Measurements from ENCODE around the gene FGB.

Gene FGB

DNA sequence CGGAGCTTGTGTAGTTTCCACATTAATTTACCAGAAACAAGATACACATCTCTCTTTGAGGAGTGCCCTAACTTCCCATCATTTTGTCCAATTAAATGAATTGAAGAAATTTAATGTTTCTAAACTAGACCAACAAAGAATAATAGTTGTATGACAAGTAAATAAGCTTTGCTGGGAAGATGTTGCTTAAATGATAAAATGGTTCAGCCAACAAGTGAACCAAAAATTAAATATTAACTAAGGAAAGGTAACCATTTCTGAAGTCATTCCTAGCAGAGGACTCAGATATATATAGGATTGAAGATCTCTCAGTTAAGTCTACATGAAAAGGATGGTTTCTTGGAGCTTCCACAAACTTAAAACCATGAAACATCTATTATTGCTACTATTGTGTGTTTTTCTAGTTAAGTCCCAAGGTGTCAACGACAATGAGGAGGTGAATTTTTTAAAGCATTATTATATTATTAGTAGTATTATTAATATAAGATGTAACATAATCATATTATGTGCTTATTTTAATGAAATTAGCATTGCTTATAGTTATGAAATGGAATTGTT is at the start of gene FGB:
Gene FGB (plus strand): TSS at position 315 of the 558 bp plus-strand sequence. CDS start 8 bp downstream, at position 323.
- TF ChIP-seq, protein P1, sequence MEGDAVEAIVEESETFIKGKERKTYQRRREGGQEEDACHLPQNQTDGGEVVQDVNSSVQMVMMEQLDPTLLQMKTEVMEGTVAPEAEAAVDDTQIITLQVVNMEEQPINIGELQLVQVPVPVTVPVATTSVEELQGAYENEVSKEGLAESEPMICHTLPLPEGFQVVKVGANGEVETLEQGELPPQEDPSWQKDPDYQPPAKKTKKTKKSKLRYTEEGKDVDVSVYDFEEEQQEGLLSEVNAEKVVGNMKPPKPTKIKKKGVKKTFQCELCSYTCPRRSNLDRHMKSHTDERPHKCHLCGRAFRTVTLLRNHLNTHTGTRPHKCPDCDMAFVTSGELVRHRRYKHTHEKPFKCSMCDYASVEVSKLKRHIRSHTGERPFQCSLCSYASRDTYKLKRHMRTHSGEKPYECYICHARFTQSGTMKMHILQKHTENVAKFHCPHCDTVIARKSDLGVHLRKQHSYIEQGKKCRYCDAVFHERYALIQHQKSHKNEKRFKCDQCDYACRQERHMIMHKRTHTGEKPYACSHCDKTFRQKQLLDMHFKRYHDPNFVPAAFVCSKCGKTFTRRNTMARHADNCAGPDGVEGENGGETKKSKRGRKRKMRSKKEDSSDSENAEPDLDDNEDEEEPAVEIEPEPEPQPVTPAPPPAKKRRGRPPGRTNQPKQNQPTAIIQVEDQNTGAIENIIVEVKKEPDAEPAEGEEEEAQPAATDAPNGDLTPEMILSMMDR (IDR thresholded peaks at IDR 0.05; ENCODE audit: borderline replicate concordance, insufficient read depth, low read depth, low read length), result no peak
- H3K4me3 ChIP-seq (ENCODE audit: low read depth, low read length), result no peak within 1 kb of the TSS

DNA sequence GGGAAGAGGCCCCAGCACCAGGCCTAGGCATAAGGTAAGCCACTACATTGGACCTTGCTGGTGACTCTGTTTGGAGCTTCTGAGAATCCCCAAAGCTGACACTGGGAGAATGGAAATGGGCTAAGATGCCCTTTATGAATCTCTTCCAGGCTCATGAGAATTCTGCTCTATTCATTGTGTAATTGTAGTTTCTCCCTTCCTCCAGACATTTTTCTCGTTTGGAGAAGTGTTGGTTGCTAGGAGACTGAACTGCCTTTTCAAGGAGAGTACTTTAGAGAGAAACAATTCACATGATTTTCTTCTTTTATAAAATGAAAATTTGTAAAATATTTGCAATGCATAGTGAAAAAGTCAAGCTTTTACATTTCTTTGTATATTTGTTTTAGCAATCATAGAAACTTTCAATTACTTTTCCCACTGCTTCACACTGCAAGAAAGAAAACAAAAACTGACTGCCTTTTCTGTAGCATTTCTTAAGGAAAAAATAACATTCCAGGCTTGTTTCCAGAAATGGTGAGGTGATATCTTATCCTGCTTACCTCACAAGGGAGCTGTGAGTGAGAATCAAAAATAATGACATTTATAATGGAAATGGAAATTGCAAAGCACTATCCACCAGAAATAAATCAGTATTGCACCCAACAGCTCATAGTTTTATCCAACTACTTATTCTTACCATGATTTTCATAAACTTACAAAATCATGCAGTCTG is 46.3 kb upstream of the FGB start:
- TF ChIP-seq, protein P1 (IDR thresholded peaks at IDR 0.05; ENCODE audit: borderline replicate concordance, insufficient read depth, low read depth, low read length), result no peak
- no peak overlapping the region for H3K4me3 ChIP-seq (ENCODE audit: low read depth, low read length)

DNA sequence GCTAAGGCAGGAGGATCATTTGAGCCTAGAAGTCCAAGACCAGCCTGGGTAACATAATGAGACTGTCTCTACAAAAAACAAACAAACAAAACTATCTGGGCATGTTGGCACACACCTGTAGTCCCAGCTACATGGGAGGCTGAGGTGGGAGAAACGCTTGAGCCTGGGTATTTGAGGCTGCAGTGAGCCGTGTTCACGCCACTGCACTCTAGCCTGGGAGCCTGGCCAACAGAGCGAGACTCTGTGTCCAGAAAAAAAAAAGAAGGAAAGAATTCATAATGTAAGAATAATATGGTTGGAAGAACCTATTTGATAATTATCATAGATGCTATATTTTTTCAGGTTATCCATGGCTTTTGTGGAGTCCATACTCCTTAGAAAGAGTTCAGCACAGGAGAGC is 45.2 kb upstream of the FGB start:
- TF ChIP-seq, protein P1 (IDR thresholded peaks at IDR 0.05; ENCODE audit: borderline replicate concordance, insufficient read depth, low read depth, low read length), result no peak
- H3K4me3 ChIP-seq (ENCODE audit: low read depth, low read length), result no peak overlapping the region

DNA sequence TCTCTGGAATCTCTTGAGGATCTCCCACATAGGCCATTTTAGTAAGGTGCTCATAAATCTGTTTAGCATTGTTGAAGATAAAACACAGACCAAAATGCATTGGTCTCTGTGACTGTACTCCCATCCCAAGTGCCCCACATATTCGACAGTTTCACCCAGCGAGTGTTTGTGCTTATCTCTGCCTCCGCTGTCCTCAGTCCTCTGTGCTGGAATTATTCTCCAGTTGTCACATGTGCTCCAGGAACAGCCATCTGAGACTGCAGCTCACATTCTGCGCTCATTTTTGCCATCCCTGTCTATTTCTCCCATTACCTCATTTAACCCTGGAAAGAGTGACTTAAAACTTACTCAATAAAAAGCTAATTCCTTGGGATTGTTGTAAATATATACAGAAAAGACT is 43.6 kb upstream of the FGB start:
- TF ChIP-seq, protein P1 (IDR thresholded peaks at IDR 0.05; ENCODE audit: borderline replicate concordance, insufficient read depth, low read depth, low read length), result no peak
- H3K4me3 ChIP-seq (ENCODE audit: low read depth, low read length), result no peak overlapping the region

DNA sequence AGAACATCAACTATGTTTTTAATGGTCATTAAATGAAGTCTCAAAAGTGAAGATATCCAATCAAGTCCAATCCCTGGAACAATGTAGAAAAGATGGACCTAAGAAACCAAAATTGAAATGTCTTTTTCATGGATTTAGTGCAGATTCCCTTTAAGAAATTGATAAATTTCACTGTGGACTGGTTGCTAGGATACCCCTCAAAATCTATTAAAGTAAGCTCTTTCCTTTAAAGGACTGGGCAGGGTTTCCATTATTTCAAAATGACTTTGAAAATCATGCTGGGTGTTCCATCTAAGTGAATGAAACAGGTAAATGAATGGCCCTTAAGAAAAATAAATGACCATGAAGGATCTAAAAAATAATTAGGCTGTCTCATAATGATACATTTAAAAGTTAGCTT is 41.2 kb upstream of the FGB start:
- no peak overlapping the region for H3K4me3 ChIP-seq (ENCODE audit: low read depth, low read length)
- TF ChIP-seq, protein P1 (IDR thresholded peaks at IDR 0.05; ENCODE audit: borderline replicate concordance, insufficient read depth, low read depth, low read length), result no peak

DNA sequence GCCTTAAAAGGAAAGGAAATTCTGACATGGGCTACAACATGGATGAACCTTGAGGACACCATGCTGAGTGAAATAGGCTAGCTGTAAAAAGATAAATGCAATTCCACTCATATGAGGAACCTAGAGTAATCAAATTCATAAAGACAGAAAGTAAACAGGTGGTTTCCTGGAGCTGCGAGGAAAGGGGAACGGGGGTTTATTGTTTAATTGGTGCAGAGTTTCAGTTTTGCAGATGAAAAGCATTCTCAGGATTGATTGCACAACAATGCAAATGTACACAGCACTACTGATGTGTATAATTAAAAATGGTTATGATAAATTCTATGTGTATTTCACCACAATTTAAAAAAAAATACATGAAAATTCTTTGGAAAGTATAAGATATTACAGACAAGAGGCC is 36.7 kb upstream of the FGB start:
- no peak overlapping the region for H3K4me3 ChIP-seq (ENCODE audit: low read depth, low read length)
- TF ChIP-seq, protein P1 (IDR thresholded peaks at IDR 0.05; ENCODE audit: borderline replicate concordance, insufficient read depth, low read depth, low read length), result no peak

DNA sequence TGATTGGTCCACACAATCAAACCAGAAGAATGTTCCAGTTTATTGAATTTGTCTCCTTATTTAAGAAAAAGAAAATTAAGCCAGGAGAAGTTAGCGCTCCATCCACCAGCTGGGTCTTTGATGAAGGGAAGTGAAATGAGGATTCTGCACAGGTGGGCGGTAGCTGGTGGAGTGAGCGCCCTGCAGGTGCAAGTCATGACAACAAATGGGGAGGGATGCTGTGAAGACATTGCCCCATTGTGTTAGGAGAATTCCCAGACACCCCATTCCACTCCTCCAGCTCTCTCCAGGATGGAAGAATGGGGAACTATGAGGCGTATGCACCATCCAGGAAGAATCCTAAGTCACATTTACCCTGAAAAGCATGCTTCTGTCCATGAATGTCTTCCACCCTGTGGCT is 35.5 kb upstream of the FGB start:
- no peak overlapping the region for H3K4me3 ChIP-seq (ENCODE audit: low read depth, low read length)
- TF ChIP-seq, protein P1 (IDR thresholded peaks at IDR 0.05; ENCODE audit: borderline replicate concordance, insufficient read depth, low read depth, low read length), result no peak

Measured in GM12875 (cell line).